Activated CD8-positive, alpha-beta T cell treated with anti-CD3 and anti-CD28 coated beads, Interleukin-2, amount 10 ng/mL, durations not matched to agents 7 days and 5 days (primary cell): ENCODE measurements around the gene CCDC142. TPM values are rescaled to one million over a fixed set of nuclear protein-coding genes. Genes with fewer than 3 reads are reported as not detected.
"Not testable (repeated sequence)": the region's sequence is repeated elsewhere in the genome, so short reads cannot be mapped to it uniquely, and the experiment has no call there.

Source experiments
- ATAC-seq: fragments of 150-1000 bp; cut with Tn5 transposase; one replicate; pipeline ENCODE4 v1.10.0; 2021; ENCODE audit warnings: moderate library complexity
- CTCF ChIA-PET: fragments of 350-600 bp; sonication (Branson Sonifier 250); formaldehyde crosslinking; loops from one replicate; lab custom pipeline; 2021; ENCODE audit warnings: antibody characterized with exemption; lab: Charles Lee
- POLR2A ChIA-PET: fragments of 350-600 bp; sonication (Branson Sonifier 250); formaldehyde crosslinking; loops from one replicate; lab custom pipeline; 2021; ENCODE audit warnings: antibody characterized with exemption; lab: Charles Lee
- DNase-seq: peaks from one replicate; pipeline ENCODE4 v3.0.0-alpha.2; 2020
- H3K27ac Mint-ChIP-seq: one replicate; pipeline ENCODE4 v1.8.0; 2021; ENCODE audit warnings: mild to moderate bottlenecking, mixed read lengths
- H3K27me3 Mint-ChIP-seq: one replicate; pipeline ENCODE4 v1.8.0; 2021; ENCODE audit warnings: low read depth, mixed read lengths
- H3K36me3 Mint-ChIP-seq: one replicate; pipeline ENCODE4 v1.8.0; 2021; ENCODE audit warnings: low read depth, mixed read lengths
- H3K4me1 Mint-ChIP-seq: one replicate; pipeline ENCODE4 v1.8.0; 2021; ENCODE audit warnings: low read depth, mixed read lengths
- H3K4me3 Mint-ChIP-seq: one replicate; pipeline ENCODE4 v1.8.0; 2021; ENCODE audit warnings: mild to moderate bottlenecking, mixed read lengths
- H3K9me3 Mint-ChIP-seq: one replicate; pipeline ENCODE4 v1.8.0; 2022; ENCODE audit warnings: mixed read lengths; ENCODE audit not compliant: insufficient read depth
- total RNA-seq, 2 experiments: library from RNA; stranded (reverse); gene quantifications; one replicate each; pipeline ENCODE4 v1.2.3, GENCODE V29; 2021

The CCDC142 gene
- total RNA-seq, 2 experiments from 2014 or later = 22.5 to 26.7 TPM

DNA sequence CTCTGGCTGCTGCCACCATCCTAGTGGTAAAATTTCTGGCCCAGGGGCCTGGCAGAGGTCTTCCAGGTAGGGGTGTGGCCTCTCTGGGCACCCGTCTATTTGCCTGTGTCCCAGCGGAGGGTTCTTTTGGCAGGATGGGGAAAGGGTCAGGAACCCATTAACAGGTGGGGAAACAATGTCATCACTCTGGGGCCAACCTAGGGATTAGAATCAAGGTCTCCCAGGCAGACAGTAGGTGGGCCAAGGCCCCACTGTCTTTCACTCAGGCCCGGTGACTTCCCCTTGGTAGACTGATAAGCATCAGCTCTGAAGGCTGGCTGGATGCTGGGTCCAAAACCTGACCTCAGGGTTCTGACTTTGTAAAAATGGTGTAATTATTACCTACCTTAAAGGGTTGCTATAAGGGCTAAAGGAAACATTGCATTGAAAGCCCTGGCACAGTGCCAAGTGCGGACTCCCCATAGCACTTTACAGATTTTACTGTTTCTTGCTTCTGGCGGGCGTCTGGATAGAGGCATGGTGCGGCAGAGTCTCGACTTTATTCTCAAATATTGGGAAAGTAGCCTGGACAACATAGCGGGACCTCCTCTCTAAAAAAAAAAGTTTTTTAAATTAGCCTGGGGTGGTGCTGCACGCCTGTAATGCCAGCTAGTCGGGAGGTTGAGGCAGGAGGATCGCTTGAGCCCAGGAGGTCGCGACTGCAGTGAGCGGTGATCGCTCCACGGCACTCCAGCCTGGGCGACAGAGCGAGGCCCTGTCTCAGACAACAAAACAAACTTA lies 14.4 kb upstream of the CCDC142 start:
- ChIA-PET POLR2A (interaction anchor here (0.8 to 1.4 kb wide), 4 partner anchors 9 to 33 kb away, joined by 3 to 6 read pairs (median 4); partner anchors contain the start of genes AUP1, CCDC142, HTRA2 and TTC31), CTCF (interaction anchor here (2.5 to 4.3 kb wide), 1 partner anchor 14 kb away, joined by 9 to 18 read pairs; the partner anchor contains the start of genes CCDC142 and TTC31)
- ATAC-seq = no peak
- H3K27ac Mint-ChIP-seq = peak overlapping the region; percentile 46
- peaks cover 21% of the 10 kb centered on the region for H3K36me3 Mint-ChIP-seq
- peaks cover 30% of the 10 kb centered on the region for H3K4me1 Mint-ChIP-seq
- peaks cover 36% of the 10 kb centered on the region for H3K27me3 Mint-ChIP-seq
- no peak for DNase-seq
- no peaks in the 10 kb centered on the region for H3K9me3 Mint-ChIP-seq
- peak overlapping the region; percentile 80 for H3K4me3 Mint-ChIP-seq

DNA sequence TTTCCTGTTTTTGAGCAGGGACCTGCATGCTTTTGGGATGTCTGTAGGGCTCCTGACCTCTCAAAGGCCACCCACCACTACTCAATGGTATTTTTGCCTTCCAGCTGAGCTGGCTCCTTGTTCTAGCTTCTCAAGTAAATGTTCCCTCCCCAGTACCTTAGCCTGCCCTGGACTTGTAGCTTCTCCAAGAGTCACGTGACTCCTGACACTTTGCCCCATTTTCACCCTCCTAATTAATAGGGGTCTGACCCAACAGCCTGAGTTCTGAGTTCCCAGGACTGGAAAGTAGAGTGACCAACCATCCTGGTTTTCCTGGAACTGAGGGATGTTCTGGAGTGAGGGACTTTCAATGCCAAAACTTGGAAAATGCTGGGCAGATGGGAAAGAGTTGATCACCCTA lies 12.6 kb upstream of the CCDC142 start:
- Mint-ChIP-seq H3K27ac (no peak overlapping the region), H3K4me1 (peaks cover 24% of the 10 kb centered on the region), H3K4me3 (no peak overlapping the region), H3K27me3 (peaks cover 20% of the 10 kb centered on the region), H3K36me3 (peaks cover 29% of the 10 kb centered on the region), H3K9me3 (no peaks in the 10 kb centered on the region)
- DNase-seq (no peak), ATAC-seq (no peak)
- ChIA-PET POLR2A (interaction anchor here (0.8 kb wide), 1 partner anchor 9 kb away, joined by 4 read pairs; no protein-coding TSS in a partner anchor), CTCF (interaction anchor here (1.7 to 2.5 kb wide), 2 partner anchors 8 to 13 kb away, joined by 5 to 9 read pairs; partner anchors contain the start of genes CCDC142 and TTC31)

DNA sequence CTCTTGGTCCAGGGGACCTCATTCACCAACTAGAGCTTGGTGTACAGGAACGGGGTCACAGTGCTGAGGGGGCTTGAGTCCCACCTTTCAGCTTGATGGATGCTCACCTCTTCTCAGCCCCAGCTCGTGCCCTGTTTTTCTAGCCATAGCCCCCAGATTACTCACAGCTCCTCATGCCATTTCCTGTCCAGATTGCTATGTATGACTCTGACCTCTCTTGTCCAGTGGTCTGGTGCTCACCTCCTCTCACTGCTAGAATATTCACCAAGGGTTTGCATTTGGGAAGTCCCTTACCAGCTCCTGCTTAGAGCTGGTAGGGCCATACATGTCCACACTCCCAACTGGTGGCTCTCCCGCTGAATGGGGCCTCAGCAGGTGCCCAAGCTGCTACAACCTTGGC lies 10.7 kb upstream of the CCDC142 start:
- POLR2A ChIA-PET = interaction anchor here (1.1 to 1.7 kb wide), 2 partner anchors 10 kb away, joined by 3 to 6 read pairs; partner anchors contain the start of gene TTC31
- Mint-ChIP-seq H3K9me3 (no peaks in the 10 kb centered on the region), H3K36me3 (peaks cover 42% of the 10 kb centered on the region), H3K27me3 (peaks cover 6% of the 10 kb centered on the region), H3K4me3 (no peak overlapping the region), H3K27ac (no peak overlapping the region), H3K4me1 (peaks cover 12% of the 10 kb centered on the region)
- CTCF ChIA-PET = interaction anchor here (0.6 to 1.4 kb wide), 5 partner anchors 11 to 443 kb away, joined by 3 to 9 read pairs (median 3); partner anchors contain the start of genes CCDC142, MOGS, MRPL53 and TTC31
- ATAC-seq = no peak
- DNase-seq = no peak

DNA sequence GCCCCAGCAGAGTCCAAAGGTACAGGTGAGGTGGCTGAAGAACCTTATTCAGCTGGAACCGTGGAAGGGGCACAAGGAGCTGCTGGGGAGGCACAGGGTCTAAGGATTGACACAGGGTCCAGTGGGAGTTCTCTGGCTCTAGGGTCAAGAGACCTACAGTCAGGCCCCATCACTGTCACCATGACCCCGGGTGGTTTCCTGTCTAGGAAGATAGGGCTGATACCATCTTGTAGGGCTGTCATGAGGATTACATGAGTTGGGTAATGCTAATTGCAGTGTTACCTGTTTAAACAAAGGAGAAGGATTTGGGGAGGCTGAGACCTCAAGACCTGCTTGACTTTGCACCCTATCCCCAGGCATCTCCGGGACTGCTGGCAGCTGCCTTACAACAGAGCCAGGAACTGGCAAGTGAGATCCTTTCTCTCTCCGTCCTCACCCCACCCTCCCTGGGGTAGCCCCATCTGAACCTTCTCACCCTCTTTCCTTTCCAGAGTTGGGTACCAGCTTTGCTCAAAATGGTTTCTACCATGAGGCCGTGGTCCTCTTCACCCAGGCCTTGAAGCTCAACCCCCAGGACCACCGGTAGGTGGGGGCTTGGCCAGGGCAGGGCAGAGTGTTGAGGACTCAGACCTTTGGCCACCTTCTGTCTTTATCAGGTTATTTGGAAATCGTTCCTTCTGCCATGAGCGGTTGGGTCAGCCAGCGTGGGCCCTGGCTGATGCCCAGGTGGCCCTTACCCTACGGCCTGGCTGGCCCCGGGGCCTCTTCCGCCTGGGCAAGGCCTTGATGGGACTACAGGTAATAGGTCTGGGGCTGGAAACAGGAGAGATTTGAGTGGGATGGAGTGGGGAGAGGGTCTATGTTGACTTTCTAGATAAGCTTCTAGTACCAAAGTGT lies 9.1 kb upstream of the CCDC142 start:
- no peak overlapping the region for H3K4me3 Mint-ChIP-seq
- peaks cover 1% of the 10 kb centered on the region for H3K4me1 Mint-ChIP-seq
- H3K27ac Mint-ChIP-seq = no peak overlapping the region
- CTCF ChIA-PET = interaction anchor here (0.7 to 1.1 kb wide), 3 partner anchors 8 to 19 kb away, joined by 3 read pairs; partner anchors contain the start of gene MRPL53
- no peak for DNase-seq
- POLR2A ChIA-PET = interaction anchor here (0.6 to 1.2 kb wide), 2 partner anchors 8 to 40 kb away, joined by 3 read pairs; no protein-coding TSS in a partner anchor
- H3K9me3 Mint-ChIP-seq = no peaks in the 10 kb centered on the region
- H3K36me3 Mint-ChIP-seq = peaks cover 42% of the 10 kb centered on the region
- no peak for ATAC-seq
- no peaks in the 10 kb centered on the region for H3K27me3 Mint-ChIP-seq

DNA sequence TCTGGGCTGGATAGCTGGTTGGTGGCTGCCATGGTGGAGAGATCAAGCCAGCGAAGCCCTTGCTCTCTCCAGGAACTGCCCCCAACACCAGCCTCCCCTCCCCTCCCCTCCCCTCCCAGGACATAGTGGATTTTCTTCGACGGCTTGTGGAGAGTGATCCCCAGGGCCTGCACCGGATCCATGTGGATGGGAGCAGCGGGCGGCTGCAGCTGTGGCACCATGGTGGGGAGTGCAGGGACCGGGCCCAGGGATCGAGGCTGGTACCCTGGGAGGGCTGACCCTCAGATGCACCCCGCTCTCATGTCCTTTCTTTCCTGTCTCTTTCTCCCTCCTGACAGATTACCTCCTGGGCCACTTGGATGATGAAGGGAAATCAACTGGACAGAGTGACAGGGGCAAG lies 7.1 kb upstream of the CCDC142 start:
- CTCF ChIA-PET = no interaction called here

DNA sequence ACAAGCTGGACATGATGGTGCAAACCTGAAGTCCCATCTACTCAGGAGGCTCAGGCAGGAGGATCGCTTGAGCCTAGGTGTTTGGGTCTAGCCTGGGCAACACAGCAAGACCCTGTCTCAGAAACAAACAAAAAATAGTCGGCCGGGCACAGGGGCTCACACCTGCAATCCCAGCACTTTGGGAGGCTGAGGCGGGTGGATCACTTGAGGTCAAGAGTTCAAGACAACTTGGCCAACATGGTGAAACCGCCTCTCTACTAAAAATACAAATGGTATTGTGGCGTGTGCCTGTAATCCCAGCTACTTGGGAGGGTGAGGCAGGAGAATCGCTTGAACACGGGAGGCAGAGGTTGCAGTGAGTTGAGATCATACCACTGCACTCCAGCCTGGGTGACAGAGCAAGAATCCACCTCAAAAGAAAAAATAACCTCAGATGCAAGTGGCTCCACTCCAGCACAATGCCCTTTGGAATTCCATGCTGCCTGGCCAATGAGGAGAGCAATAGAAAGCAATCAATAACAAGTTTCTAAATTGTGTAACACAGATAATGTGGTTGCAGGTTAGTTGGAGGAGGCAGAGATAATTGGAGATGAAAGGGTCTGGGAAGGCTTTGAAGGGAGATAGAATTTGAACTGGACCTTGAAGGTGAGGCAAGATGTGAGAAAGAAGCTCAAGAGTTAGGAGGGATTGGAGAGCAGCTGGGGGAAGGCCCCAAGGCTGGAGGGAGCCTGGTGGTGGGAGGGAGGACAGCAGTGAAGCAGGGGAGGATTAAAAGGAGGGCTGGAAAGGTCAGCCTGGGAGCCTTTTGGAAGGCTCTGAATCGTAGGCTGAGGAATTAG lies 6.1 kb upstream of the CCDC142 start:
- H3K4me1 Mint-ChIP-seq = peaks cover 7% of the 10 kb centered on the region
- H3K27me3 Mint-ChIP-seq = no peaks in the 10 kb centered on the region
- peaks cover 48% of the 10 kb centered on the region for H3K36me3 Mint-ChIP-seq
- H3K9me3 Mint-ChIP-seq = no peaks in the 10 kb centered on the region
- no peak overlapping the region for H3K4me3 Mint-ChIP-seq
- H3K27ac Mint-ChIP-seq = no peak overlapping the region
- ATAC-seq = no peak
- ChIA-PET POLR2A (interaction anchor here (1.4 kb wide), 1 partner anchor 9 kb away, joined by 6 read pairs; no protein-coding TSS in a partner anchor), CTCF (interaction anchor here (1.8 kb wide), 1 partner anchor 43 kb away, joined by 5 read pairs; no protein-coding TSS in a partner anchor)
- no peak for DNase-seq

More for the DNA sequence above, 7.1 kb upstream of the CCDC142 start:
- DNase-seq (no peak), ATAC-seq (no peak)
- H3K9me3 Mint-ChIP-seq = no peaks in the 10 kb centered on the region
- H3K27ac Mint-ChIP-seq = no peak overlapping the region
- peaks cover 53% of the 10 kb centered on the region for H3K36me3 Mint-ChIP-seq
- no peak overlapping the region for H3K4me3 Mint-ChIP-seq
- POLR2A ChIA-PET = no interaction called here
- H3K27me3 Mint-ChIP-seq = no peaks in the 10 kb centered on the region
- H3K4me1 Mint-ChIP-seq = peaks cover 3% of the 10 kb centered on the region

DNA sequence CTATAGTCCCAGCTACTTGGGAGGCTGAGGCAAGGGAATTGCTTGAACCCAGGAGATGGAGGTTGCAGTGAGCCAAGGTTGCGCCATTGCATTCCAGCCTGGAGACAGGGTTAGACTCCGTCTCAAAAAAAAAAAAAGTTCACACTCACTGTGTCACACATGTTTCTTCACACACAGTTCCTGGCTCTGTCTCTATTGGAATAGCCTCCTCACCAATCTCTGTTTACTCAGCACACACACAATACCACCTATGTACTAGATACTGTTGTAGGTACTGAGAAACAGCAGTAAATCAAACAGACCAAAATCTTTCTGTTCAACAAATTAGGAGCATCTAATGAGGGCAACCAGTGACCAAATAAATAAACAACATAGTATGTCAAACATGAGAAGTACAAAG lies 3.3 kb upstream of the CCDC142 start:
- POLR2A ChIA-PET = no interaction called here
- no peaks in the 10 kb centered on the region for H3K9me3 Mint-ChIP-seq

DNA sequence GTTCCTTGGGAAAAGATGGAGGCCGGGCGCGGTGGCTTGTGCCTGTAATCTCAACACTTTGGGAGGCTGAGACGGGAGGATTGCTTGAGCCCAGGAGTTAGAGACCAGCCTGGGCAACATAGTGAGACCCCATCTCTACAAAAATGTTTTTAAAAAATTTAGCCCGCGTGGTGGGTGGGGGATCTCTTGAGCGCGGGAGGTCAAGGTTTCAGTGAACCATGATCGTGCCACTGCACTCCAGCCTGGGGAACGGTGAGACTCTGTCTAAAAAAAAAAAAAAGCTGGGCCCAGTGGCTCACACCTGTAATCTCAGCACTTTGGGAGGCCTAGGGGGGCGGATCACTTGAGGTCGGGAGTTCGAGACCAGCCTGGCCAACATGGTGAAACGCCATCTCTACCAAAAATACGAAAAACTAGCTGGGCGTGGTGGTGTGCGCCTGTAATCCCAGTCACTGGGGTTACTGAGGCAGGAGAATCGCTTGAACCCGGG lies 922 bp upstream of the CCDC142 start:
- not testable (repeated sequence) for DNase-seq, ATAC-seq, H3K9me3 Mint-ChIP-seq, H3K27me3 Mint-ChIP-seq
- CTCF ChIA-PET = interaction anchor here (1.0 to 7.0 kb wide), 17 partner anchors 9 to 118 kb away, joined by 3 to 101 read pairs (median 11); partner anchors contain the start of genes AUP1, HTRA2, INO80B and LBX2
- H3K36me3 Mint-ChIP-seq = peaks cover 43% of the 10 kb centered on the region
- POLR2A ChIA-PET = interaction anchor here (0.6 to 4.1 kb wide), 9 partner anchors 9 to 1307 kb away, joined by 3 to 39 read pairs (median 11); partner anchors contain the start of genes AUP1, HTRA2, INO80B and MOGS
- peak overlapping the region; percentile 100 for H3K4me3 Mint-ChIP-seq
- peak overlapping the region; percentile 100 for H3K27ac Mint-ChIP-seq
- H3K4me1 Mint-ChIP-seq = peaks cover 41% of the 10 kb centered on the region

More for the DNA sequence above, 3.3 kb upstream of the CCDC142 start:
- peaks cover 21% of the 10 kb centered on the region for H3K4me1 Mint-ChIP-seq
- peaks cover 44% of the 10 kb centered on the region for H3K36me3 Mint-ChIP-seq
- H3K27ac Mint-ChIP-seq = no peak overlapping the region
- no peak overlapping the region for H3K4me3 Mint-ChIP-seq
- H3K27me3 Mint-ChIP-seq = no peaks in the 10 kb centered on the region
- CTCF ChIA-PET = interaction anchor here (7.0 kb wide), 1 partner anchor 45 kb away, joined by 76 read pairs; the partner anchor contains the start of genes AUP1 and HTRA2
- DNase-seq = no peak
- no peak for ATAC-seq

DNA sequence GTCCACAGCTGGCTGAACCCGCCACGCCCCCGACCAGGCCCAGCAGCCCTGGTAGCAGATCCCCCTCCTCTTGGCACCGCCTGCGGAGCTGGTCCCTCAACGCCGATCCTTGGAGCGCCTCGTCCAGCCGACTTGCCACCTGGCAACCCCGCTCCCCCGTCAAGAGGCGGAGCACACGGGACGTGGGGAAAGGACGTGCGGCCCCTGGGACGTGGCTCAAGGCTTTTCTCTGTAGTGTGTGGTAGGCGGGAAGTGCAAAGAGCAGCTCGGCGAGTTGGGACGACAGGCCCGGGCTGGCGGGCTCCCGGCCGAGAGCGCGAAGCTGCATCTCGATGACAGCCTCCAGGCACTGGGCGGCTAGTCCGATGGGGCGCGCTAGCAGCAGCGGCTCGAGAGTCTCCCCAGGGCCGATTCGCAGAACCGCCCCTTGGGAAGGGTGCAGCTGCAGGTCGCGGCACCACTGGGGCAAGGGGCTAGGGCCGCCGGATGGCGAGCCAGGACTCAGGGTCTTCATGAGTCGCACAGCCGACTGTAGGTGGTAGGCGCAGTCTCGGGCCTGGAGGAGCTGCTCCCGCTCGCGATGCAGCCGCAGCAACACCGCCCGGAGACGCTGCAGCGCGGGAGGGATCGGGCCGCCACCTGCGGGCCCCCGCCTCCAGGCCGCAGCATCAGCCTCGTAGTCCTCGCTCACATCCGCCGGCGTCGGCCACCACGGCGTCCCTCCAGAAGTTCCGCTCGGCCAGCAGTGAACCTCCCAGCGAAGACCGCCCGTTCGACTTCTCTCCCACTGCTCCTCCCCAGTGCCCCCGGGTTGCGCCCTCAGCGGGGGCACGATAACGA lies 617 bp downstream of the CCDC142 start:
- DNase-seq = peak; percentile 71
- H3K27ac Mint-ChIP-seq = peak overlapping the region; percentile 100
- H3K4me3 Mint-ChIP-seq = peak overlapping the region; percentile 100
- peaks cover 48% of the 10 kb centered on the region for H3K36me3 Mint-ChIP-seq
- H3K4me1 Mint-ChIP-seq = peaks cover 45% of the 10 kb centered on the region
- no peaks in the 10 kb centered on the region for H3K9me3 Mint-ChIP-seq
- no peaks in the 10 kb centered on the region for H3K27me3 Mint-ChIP-seq
- peak; percentile 56 for ATAC-seq
- CTCF ChIA-PET = interaction anchor here (0.7 to 7.0 kb wide), 26 partner anchors 10 to 111 kb away, joined by 3 to 101 read pairs (median 7); partner anchors contain the start of genes AUP1, DQX1, HTRA2 and INO80B
- POLR2A ChIA-PET = interaction anchor here (0.6 to 4.1 kb wide), 17 partner anchors 8 to 355 kb away, joined by 3 to 39 read pairs (median 5); partner anchors contain the start of genes AUP1, DQX1, HTRA2 and INO80B
